GM21390 (cell line): ENCODE data around the gene NUP210L.
A peak's percentile ranks its signal among the peaks of the same experiment; 100 is the strongest.

Experiments
- ATAC-seq: cut with Tn5 transposase; IDR thresholded peaks from one replicate; pipeline ENCODE4 v1.9.1; 2021; ENCODE audit not compliant: unreplicated experiment

Gene NUP210L

GRCh38 chr1:153945795-153946621, 208.9 kb downstream of the NUP210L start:
- ATAC-seq, result peak; percentile 61

DNA sequence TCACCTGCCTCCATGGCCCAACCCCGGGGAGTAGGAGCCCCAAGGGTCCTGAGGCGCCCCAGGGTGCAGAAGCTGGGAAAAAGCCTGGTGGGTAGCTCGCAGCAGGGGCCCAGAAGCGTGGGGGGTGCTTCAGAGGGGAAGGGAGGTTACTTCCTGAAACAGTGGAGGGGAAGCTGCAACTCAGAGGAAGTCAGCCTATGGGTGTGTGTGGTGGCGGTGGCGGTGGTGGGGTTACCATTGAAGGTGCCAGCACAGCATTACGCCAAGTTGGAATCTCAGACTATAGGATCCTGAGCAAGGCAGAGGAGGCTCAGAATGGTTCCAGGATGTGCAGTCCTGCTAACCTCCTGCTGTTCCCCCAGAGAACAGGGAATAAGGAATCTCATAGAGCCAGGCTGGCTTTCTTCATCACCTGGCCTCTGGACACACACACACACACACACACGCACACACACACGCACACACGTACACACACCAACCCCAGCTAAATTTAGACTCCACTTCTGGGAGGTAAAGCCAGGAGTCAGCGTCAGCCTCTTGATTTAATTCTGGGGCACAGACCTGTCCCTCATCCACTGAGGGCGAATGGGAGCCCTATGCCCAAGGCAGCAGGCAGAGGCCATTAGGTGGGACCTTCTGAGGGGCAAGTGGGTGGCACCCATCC, 209.6 kb downstream of the NUP210L start:
- ATAC-seq, result peak; percentile 8

GRCh38 chr1:153944827-153945117, 210.1 kb downstream of the NUP210L start:
- ATAC-seq, result no peak

- no peak for ATAC-seq
Observed at GRCh38 chr1:153944005-153944826, 210.7 kb downstream of the NUP210L start.

DNA sequence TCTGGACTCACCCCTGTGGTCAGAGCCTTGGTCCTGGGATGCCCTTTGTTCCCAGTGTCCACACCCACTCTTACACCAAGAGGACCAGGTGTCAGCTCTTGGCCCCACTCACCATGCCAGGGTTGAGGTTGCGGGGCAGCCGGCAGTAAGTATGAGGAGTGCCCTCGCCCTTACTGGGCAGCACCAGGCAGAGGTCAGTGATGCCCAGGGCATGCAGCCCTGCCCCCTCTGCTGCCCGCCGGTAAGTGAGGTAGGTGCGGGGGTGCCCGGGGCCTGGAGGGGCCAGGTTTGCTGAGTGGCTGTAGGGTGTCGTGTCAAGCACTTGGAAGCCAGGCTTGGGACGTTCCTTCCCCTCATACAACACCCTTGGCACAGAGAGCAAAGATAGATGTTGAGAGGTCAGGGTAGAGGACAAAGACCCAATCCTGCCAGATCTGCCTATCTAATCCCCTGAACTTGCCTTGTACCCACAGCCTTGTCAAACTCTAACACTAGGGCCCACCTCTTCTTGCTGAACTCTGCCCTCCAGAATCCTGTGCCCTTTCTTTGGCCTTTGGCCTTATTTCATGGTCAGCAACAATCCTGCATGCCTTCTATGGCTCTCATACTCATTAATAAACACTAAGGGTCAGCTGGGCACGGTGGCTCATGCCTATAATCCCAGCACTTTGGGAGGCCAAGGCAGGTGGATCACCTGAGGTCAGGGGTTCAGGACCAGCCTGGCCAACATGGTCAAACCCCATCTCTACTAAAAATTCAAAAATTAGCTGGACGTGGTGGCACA, 211.9 kb downstream of the NUP210L start:
- ATAC-seq, result no peak
